ENCODE results near the gene GRAP2.

The GRAP2 gene

DNA sequence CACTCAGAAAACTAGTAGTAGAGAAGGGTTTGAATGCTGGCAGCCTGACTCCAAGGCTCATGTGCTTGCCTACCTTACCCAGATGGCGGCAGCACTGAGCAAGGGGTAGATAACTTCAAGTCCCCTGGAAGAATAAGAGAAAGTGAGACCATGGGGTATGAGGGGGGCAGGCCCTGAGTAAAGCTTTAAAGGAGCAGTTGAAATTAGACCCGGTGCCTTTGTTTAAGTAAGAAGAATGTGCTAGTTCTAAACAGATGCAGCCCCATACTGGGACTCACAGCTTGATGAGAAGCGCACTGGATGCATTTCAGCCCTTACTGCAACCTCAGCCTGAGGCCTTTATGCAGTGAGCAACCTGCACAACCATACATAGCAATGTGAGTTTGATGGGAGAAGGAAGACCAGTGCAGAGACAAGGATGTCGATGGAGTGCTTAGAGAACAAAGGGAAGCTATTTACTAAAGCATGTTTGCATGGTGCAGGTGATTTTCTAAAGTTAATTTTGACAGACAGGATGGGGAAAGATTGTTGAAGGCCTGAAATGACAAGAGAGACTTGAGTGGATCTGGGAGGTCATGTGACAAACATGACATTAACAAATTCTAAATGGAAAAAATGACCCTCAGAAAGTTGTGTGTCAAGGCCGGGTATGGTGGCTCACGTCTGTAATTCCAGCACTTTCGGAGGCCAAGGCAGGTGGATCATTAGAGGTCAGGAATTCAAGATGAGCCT is 32.2 kb downstream of the GRAP2 start:
- no peak overlapping the region for H3K4me3 ChIP-seq (ENCODE audit: low read depth in 1 of 2, low read length in 2 of 2)
- no peak overlapping the region for H3K27ac ChIP-seq (ENCODE audit: low read depth, low read length)
- peaks cover 0 to 8% of the 10 kb centered on the region in 2 donors for H3K4me1 ChIP-seq (ENCODE audit: control insufficient read depth in 1 of 2, insufficient read depth in 2 of 2, low read length in 2 of 2)
- H3K36me3 ChIP-seq (ENCODE audit: control insufficient read depth in 1 of 2, insufficient read depth in 2 of 2, low read length in 2 of 2) = no peaks in the 10 kb centered on the region
- H3K27me3 ChIP-seq (ENCODE audit: control insufficient read depth in 1 of 2, insufficient read depth in 2 of 2, low read length in 2 of 2) = peaks cover 3 to 21% of the 10 kb centered on the region in 2 donors
- H3K9ac ChIP-seq (ENCODE audit: low read depth in 1 of 2, low read length in 2 of 2) = no peak overlapping the region
- H3K9me3 ChIP-seq (ENCODE audit: control insufficient read depth in 1 of 2, low read length in 2 of 2) = no peaks in the 10 kb centered on the region

DNA sequence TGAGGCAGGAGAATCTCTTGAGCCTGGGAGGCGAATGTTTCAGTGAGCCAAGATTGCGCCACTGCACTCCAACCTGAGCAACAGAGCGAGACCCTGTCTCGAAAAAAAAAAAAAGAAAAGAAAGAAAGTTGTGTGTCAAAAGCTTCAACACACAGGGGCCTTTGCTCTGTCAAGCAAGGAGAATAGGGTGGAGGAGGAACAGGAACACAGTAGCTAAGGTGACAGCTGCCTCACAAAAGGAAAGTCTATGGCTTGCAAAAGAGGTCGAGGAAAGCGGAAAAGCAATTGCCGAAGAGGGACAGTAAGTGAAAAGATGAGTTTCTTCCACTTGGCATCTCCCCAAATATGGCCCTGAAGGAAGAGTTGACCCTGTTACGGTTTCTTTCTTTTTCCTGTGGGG is 32.9 kb downstream of the GRAP2 start:
- Histone ChIP-seq H3K4me1 (ENCODE audit: control insufficient read depth in 1 of 2, insufficient read depth in 2 of 2, low read length in 2 of 2) (peaks cover 0 to 1% of the 10 kb centered on the region in 2 donors), H3K36me3 (ENCODE audit: control insufficient read depth in 1 of 2, insufficient read depth in 2 of 2, low read length in 2 of 2) (no peaks in the 10 kb centered on the region), H3K4me3 (ENCODE audit: low read depth in 1 of 2, low read length in 2 of 2) (no peak overlapping the region), H3K27ac (ENCODE audit: low read depth, low read length) (no peak overlapping the region), H3K9ac (ENCODE audit: low read depth in 1 of 2, low read length in 2 of 2) (no peak overlapping the region), H3K27me3 (ENCODE audit: control insufficient read depth in 1 of 2, insufficient read depth in 2 of 2, low read length in 2 of 2) (peaks cover 3 to 21% of the 10 kb centered on the region in 2 donors), H3K9me3 (ENCODE audit: control insufficient read depth in 1 of 2, low read length in 2 of 2) (no peaks in the 10 kb centered on the region)

GRCh38 chr22:39935116-39935515 is 34.2 kb downstream of the GRAP2 start:
- H3K4me3 ChIP-seq (ENCODE audit: low read depth in 1 of 2, low read length in 2 of 2) = no peak overlapping the region
- H3K9me3 ChIP-seq (ENCODE audit: control insufficient read depth in 1 of 2, low read length in 2 of 2) = no peaks in the 10 kb centered on the region
- peaks cover 3 to 21% of the 10 kb centered on the region in 2 donors for H3K27me3 ChIP-seq (ENCODE audit: control insufficient read depth in 1 of 2, insufficient read depth in 2 of 2, low read length in 2 of 2)

DNA sequence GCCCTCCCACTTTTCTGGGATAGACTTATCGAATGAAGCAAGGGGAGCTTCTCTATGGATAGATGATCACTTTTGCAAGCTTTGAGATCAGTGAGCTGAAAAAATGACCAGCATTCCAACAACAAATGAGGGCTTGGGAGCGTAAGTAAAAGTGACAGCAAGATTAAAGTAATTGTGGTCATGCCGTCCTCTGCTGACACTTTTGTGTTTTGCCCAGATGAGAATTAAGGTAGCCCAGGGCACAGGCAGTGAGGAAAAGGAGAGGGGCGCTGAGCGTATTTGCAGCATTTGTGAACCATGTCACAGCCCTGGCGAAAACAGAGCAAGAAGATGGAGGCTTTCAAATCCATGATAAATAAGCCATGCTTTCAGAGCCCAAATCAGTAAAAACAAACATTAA is 34.7 kb downstream of the GRAP2 start:
- H3K9ac ChIP-seq (ENCODE audit: low read depth in 1 of 2, low read length in 2 of 2) = no peak overlapping the region
- H3K27ac ChIP-seq (ENCODE audit: low read depth, low read length) = no peak overlapping the region
- H3K36me3 ChIP-seq (ENCODE audit: control insufficient read depth in 1 of 2, insufficient read depth in 2 of 2, low read length in 2 of 2) = no peaks in the 10 kb centered on the region
- H3K4me1 ChIP-seq (ENCODE audit: control insufficient read depth in 1 of 2, insufficient read depth in 2 of 2, low read length in 2 of 2) = no peaks in the 10 kb centered on the region
- H3K4me3 ChIP-seq (ENCODE audit: low read depth in 1 of 2, low read length in 2 of 2) = no peak overlapping the region
- peaks cover 3 to 20% of the 10 kb centered on the region in 2 donors for H3K27me3 ChIP-seq (ENCODE audit: control insufficient read depth in 1 of 2, insufficient read depth in 2 of 2, low read length in 2 of 2)
- no peaks in the 10 kb centered on the region for H3K9me3 ChIP-seq (ENCODE audit: control insufficient read depth in 1 of 2, low read length in 2 of 2)

More at GRCh38 chr22:39935116-39935515, 34.2 kb downstream of the GRAP2 start:
- Histone ChIP-seq H3K9ac (ENCODE audit: low read depth in 1 of 2, low read length in 2 of 2) (no peak overlapping the region), H3K36me3 (ENCODE audit: control insufficient read depth in 1 of 2, insufficient read depth in 2 of 2, low read length in 2 of 2) (no peaks in the 10 kb centered on the region), H3K27ac (ENCODE audit: low read depth, low read length) (no peak overlapping the region), H3K4me1 (ENCODE audit: control insufficient read depth in 1 of 2, insufficient read depth in 2 of 2, low read length in 2 of 2) (no peaks in the 10 kb centered on the region)

DNA sequence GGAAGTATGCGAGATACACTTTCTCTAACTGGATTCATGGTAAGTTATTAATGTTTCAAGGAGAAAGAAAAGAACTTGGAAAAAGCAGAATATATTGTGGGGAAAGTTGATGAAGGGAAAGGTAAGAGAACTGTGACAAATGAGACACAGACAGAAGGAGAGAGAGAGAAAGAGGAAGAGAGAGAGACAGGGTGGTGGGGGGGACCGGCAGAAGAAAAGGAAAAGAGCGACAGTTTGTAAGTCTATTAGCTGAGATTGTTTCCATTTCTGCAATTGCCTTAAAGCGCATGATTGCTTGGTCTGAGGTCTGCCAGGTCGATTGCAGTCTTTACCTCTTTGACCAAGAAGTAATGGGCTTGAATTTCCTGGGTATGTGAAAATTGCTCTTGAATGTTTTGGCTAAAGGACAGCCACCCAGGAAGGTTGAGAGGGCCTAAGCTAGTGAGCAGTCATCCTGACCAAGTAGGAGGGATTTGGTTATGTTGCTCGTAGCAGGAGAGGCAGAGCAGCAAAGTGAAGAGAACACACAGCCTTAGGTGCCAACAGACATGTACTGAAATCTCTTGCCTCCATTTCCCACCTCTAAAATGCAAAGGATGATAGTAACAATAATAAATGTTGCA is 35.8 kb downstream of the GRAP2 start:
- Histone ChIP-seq H3K4me3 (ENCODE audit: low read depth in 1 of 2, low read length in 2 of 2) (no peak overlapping the region), H3K27ac (ENCODE audit: low read depth, low read length) (no peak overlapping the region), H3K27me3 (ENCODE audit: control insufficient read depth in 1 of 2, insufficient read depth in 2 of 2, low read length in 2 of 2) (peaks cover 3 to 13% of the 10 kb centered on the region in 2 donors), H3K4me1 (ENCODE audit: control insufficient read depth in 1 of 2, insufficient read depth in 2 of 2, low read length in 2 of 2) (no peaks in the 10 kb centered on the region), H3K9me3 (ENCODE audit: control insufficient read depth in 1 of 2, low read length in 2 of 2) (no peaks in the 10 kb centered on the region), H3K36me3 (ENCODE audit: control insufficient read depth in 1 of 2, insufficient read depth in 2 of 2, low read length in 2 of 2) (no peaks in the 10 kb centered on the region), H3K9ac (ENCODE audit: low read depth in 1 of 2, low read length in 2 of 2) (no peak overlapping the region)

DNA sequence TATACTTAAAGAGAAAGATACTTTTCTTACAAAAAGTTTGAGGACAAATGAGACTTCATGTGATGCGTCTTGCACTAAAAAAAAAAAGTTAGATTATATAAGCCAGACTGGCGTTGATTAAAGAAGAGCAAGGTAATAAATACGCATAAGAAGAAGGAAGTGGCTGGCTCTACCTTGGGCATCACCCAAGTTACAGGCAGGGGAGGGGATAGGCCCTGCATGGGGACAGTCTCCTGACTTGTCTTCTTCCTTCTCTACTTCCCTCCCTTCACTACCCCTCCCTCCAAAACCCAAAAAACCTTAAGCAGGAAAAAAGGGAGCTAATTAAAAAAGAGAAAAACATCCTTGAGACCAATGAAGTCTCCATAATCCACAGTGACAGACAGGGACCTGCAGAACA is 37.0 kb downstream of the GRAP2 start:
- Histone ChIP-seq H3K27ac (ENCODE audit: low read depth, low read length) (no peak overlapping the region), H3K36me3 (ENCODE audit: control insufficient read depth in 1 of 2, insufficient read depth in 2 of 2, low read length in 2 of 2) (no peaks in the 10 kb centered on the region), H3K4me3 (ENCODE audit: low read depth in 1 of 2, low read length in 2 of 2) (no peak overlapping the region), H3K9me3 (ENCODE audit: control insufficient read depth in 1 of 2, low read length in 2 of 2) (no peaks in the 10 kb centered on the region), H3K9ac (ENCODE audit: low read depth in 1 of 2, low read length in 2 of 2) (no peak overlapping the region), H3K27me3 (ENCODE audit: control insufficient read depth in 1 of 2, insufficient read depth in 2 of 2, low read length in 2 of 2) (peaks cover 3 to 13% of the 10 kb centered on the region in 2 donors), H3K4me1 (ENCODE audit: control insufficient read depth in 1 of 2, insufficient read depth in 2 of 2, low read length in 2 of 2) (no peaks in the 10 kb centered on the region)

- H3K27me3 ChIP-seq (ENCODE audit: control insufficient read depth in 1 of 2, insufficient read depth in 2 of 2, low read length in 2 of 2) = peaks cover 3 to 13% of the 10 kb centered on the region in 2 donors
- no peak overlapping the region for H3K4me3 ChIP-seq (ENCODE audit: low read depth in 1 of 2, low read length in 2 of 2)
- no peaks in the 10 kb centered on the region for H3K4me1 ChIP-seq (ENCODE audit: control insufficient read depth in 1 of 2, insufficient read depth in 2 of 2, low read length in 2 of 2)
- no peak overlapping the region for H3K27ac ChIP-seq (ENCODE audit: low read depth, low read length)
- H3K9ac ChIP-seq (ENCODE audit: low read depth in 1 of 2, low read length in 2 of 2) = no peak overlapping the region
- no peaks in the 10 kb centered on the region for H3K9me3 ChIP-seq (ENCODE audit: control insufficient read depth in 1 of 2, low read length in 2 of 2)
- H3K36me3 ChIP-seq (ENCODE audit: control insufficient read depth in 1 of 2, insufficient read depth in 2 of 2, low read length in 2 of 2) = no peaks in the 10 kb centered on the region
Measured at GRCh38 chr22:39938509-39939111, 37.7 kb downstream of the GRAP2 start.

DNA sequence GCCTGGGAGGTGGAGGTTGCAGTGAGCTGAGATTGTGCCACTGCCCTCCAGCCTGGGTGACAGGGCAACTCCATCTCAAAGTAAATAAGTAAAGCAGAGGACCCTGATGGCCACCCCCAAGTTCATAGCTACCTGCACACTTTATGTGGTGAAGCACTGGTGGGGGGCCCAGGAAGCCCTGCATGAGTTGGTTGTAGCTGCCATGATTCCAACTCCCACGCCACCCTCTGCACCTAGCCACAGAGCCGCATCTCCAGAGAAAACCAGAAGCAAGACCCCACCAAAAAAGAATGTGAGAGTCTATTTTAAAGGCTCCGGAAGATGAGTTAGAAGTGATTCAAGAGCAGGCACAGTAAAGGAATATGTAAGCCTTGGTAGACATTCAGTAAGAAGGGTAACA is 38.9 kb downstream of the GRAP2 start:
- Histone ChIP-seq H3K27ac (ENCODE audit: low read depth, low read length) (no peak overlapping the region), H3K4me1 (ENCODE audit: control insufficient read depth in 1 of 2, insufficient read depth in 2 of 2, low read length in 2 of 2) (no peaks in the 10 kb centered on the region), H3K36me3 (ENCODE audit: control insufficient read depth in 1 of 2, insufficient read depth in 2 of 2, low read length in 2 of 2) (no peaks in the 10 kb centered on the region), H3K27me3 (ENCODE audit: control insufficient read depth in 1 of 2, insufficient read depth in 2 of 2, low read length in 2 of 2) (peaks cover 3 to 13% of the 10 kb centered on the region in 2 donors), H3K9ac (ENCODE audit: low read depth in 1 of 2, low read length in 2 of 2) (no peak overlapping the region), H3K9me3 (ENCODE audit: control insufficient read depth in 1 of 2, low read length in 2 of 2) (no peaks in the 10 kb centered on the region), H3K4me3 (ENCODE audit: low read depth in 1 of 2, low read length in 2 of 2) (no peak overlapping the region)

DNA sequence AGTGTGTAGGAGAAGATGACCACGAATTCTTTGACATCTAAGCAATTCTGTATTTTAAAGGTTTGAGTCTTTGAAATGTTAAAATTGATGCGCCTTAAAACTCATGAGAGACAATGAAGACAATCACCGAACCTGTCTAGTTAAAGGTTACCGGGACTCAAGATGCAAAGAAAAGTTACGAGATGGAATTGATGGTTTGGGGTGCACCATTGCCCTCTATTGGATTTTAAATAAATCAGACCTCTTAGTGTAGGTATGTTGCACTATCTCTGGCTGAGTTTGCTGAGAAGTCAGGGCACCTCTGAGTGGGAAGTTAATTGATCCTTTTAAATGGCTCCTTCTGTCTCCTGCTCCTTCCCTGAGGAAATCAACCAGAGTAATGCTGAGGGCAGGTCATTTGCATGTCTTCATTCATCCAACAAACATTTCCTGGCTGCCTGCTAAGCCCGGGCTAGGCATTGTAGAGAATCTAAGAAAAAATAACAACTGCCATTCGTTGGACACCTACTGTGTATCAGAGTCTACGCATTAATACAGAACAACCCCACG is 39.9 kb downstream of the GRAP2 start:
- Histone ChIP-seq H3K27me3 (ENCODE audit: control insufficient read depth in 1 of 2, insufficient read depth in 2 of 2, low read length in 2 of 2) (peaks cover 3 to 8% of the 10 kb centered on the region in 2 donors), H3K27ac (ENCODE audit: low read depth, low read length) (no peak overlapping the region), H3K9ac (ENCODE audit: low read depth in 1 of 2, low read length in 2 of 2) (no peak overlapping the region), H3K9me3 (ENCODE audit: control insufficient read depth in 1 of 2, low read length in 2 of 2) (no peaks in the 10 kb centered on the region), H3K36me3 (ENCODE audit: control insufficient read depth in 1 of 2, insufficient read depth in 2 of 2, low read length in 2 of 2) (no peaks in the 10 kb centered on the region), H3K4me1 (ENCODE audit: control insufficient read depth in 1 of 2, insufficient read depth in 2 of 2, low read length in 2 of 2) (no peaks in the 10 kb centered on the region), H3K4me3 (ENCODE audit: low read depth in 1 of 2, low read length in 2 of 2) (no peak overlapping the region)

DNA sequence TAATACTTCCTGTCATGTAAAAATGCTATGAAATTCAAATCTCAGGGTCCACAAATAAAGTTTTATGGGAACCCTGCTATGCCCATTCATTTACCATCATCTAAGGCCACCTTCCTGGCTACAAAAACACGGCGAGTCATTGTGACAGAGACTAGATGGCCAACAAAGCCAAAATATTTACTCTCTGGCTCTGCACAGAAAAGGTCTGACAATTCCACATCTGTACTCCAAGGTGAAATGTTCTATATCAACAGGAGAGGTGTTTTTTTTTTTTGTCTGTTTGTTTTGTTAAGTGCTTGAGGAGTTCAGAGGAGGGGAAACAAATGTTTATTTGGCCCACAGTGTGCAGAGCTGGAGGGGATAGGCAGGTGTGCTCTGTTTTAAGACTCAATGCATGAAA is 40.7 kb downstream of the GRAP2 start:
- Histone ChIP-seq H3K27me3 (ENCODE audit: control insufficient read depth in 1 of 2, insufficient read depth in 2 of 2, low read length in 2 of 2) (peaks cover 3 to 8% of the 10 kb centered on the region in 2 donors), H3K9ac (ENCODE audit: low read depth in 1 of 2, low read length in 2 of 2) (no peak overlapping the region), H3K36me3 (ENCODE audit: control insufficient read depth in 1 of 2, insufficient read depth in 2 of 2, low read length in 2 of 2) (no peaks in the 10 kb centered on the region), H3K4me3 (ENCODE audit: low read depth in 1 of 2, low read length in 2 of 2) (no peak overlapping the region), H3K9me3 (ENCODE audit: control insufficient read depth in 1 of 2, low read length in 2 of 2) (no peaks in the 10 kb centered on the region), H3K27ac (ENCODE audit: low read depth, low read length) (no peak overlapping the region), H3K4me1 (ENCODE audit: control insufficient read depth in 1 of 2, insufficient read depth in 2 of 2, low read length in 2 of 2) (peaks cover 0 to under 1% of the 10 kb centered on the region in 2 donors)
